DMS153 treated with DMSO at 0.1 percent for 48 hours (cell line): ENCODE data around the gene TSPAN18.

Experiments
- DNase-seq: peaks from one replicate; lab custom pipeline; 2025; ENCODE audit not compliant: unreplicated experiment; lab: John Stamatoyannopoulos, UW

TSPAN18 gene

GRCh38 chr11:44737245-44738085, 10.7 kb downstream of the TSPAN18 start:
- DNase-seq, result no peak

GRCh38 chr11:44738791-44739190, 12.0 kb downstream of the TSPAN18 start:
- no peak for DNase-seq

GRCh38 chr11:44740967-44741366, 14.2 kb downstream of the TSPAN18 start:
- DNase-seq, result no peak

GRCh38 chr11:44741976-44742375, 15.2 kb downstream of the TSPAN18 start:
- DNase-seq, result no peak

- DNase-seq, result no peak
Observed at GRCh38 chr11:44742508-44743246, 15.9 kb downstream of the TSPAN18 start.

- no peak for DNase-seq
Observed at GRCh38 chr11:44743326-44743725, 16.6 kb downstream of the TSPAN18 start.

GRCh38 chr11:44743959-44744557, 17.3 kb downstream of the TSPAN18 start:
- DNase-seq, result no peak

GRCh38 chr11:44746894-44747293, 20.1 kb downstream of the TSPAN18 start:
- no peak for DNase-seq

- no peak for DNase-seq
Observed at GRCh38 chr11:44747316-44747715, 20.6 kb downstream of the TSPAN18 start.

GRCh38 chr11:44747836-44748235, 21.1 kb downstream of the TSPAN18 start:
- no peak for DNase-seq

- DNase-seq, result no peak
Observed at GRCh38 chr11:44748606-44749005, 21.8 kb downstream of the TSPAN18 start.

GRCh38 chr11:44749189-44749588, 22.4 kb downstream of the TSPAN18 start:
- no peak for DNase-seq

GRCh38 chr11:44750551-44751465, 24.0 kb downstream of the TSPAN18 start:
- no peak for DNase-seq

- no peak for DNase-seq
Observed at GRCh38 chr11:44752300-44752699, 25.5 kb downstream of the TSPAN18 start.

GRCh38 chr11:44752713-44753112, 26.0 kb downstream of the TSPAN18 start:
- no peak for DNase-seq

GRCh38 chr11:44753961-44754645, 27.3 kb downstream of the TSPAN18 start:
- DNase-seq, result no peak

GRCh38 chr11:44754876-44755555, 28.3 kb downstream of the TSPAN18 start:
- no peak for DNase-seq

- DNase-seq, result no peak
Observed at GRCh38 chr11:44755556-44756523, 29.1 kb downstream of the TSPAN18 start.

- no peak for DNase-seq
Observed at GRCh38 chr11:44758983-44759382, 32.2 kb downstream of the TSPAN18 start.
